MG63 (cell line): ENCODE measurements around the gene NT5C2. TPM values are rescaled to one million over a fixed set of nuclear protein-coding genes. Genes with fewer than 3 reads are reported as not detected.
A peak's percentile ranks its signal among the peaks of the same experiment; 100 is the strongest.

ENCODE experiments used
- DNase-seq: peaks from one replicate; pipeline ENCODE4 v3.0.0-alpha.2; 2020
- H3K27me3 ChIP-seq: fragments of 250-450 bp; sonication (Bioruptor Pico); 2 replicates; pipeline ENCODE4 v1.5.1; 2020; ENCODE audit warnings: mild to moderate bottlenecking, moderate library complexity
- H3K36me3 ChIP-seq: fragments of 250-450 bp; sonication (Bioruptor Pico); 2 replicates; pipeline ENCODE4 v1.5.1; 2020; ENCODE audit warnings: mild to moderate bottlenecking, moderate library complexity
- H3K4me3 ChIP-seq: fragments of 250-450 bp; sonication (Bioruptor Pico); 2 replicates; pipeline ENCODE4 v1.5.1; 2020; ENCODE audit warnings: mild to moderate bottlenecking, moderate library complexity
- H3K9me3 ChIP-seq: fragments of 250-450 bp; sonication (Bioruptor Pico); 2 replicates; pipeline ENCODE4 v1.5.1; 2020; ENCODE audit warnings: mild to moderate bottlenecking, moderate library complexity
- total RNA-seq: library from RNA; depleted of rRNA; stranded (reverse); fragments of >200 nt; shearing (Covaris generic); gene quantifications from 2 replicates; pipeline ENCODE4 v1.2.3, GENCODE V29; 2014; ENCODE audit warnings: low replicate concordance; rRNA removed

NT5C2 gene
- total RNA-seq, 1 experiment from 2014 or later: 9.9 TPM

DNA sequence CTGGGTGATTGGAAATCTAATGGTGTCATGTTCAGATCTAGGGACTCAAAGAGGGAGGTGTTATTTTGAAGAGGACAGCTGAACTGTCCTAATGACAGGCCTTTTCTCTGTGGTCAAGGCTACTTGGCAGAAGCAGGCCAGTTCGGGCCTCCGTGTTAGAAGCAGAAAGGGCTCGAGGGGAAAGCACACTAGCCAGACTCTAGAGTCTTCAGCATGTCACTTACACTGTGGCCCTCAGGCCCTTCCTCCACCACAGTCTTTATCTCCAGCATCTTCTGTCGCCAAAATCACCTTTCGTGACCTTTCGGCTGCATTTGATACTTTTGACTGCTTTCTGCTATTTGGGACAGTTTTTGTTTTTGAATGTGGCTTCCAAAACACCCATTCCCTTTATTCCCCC, 151.7 kb downstream of the NT5C2 start:
- Histone ChIP-seq H3K4me3 (no peak overlapping the region), H3K36me3 (no peaks in the 10 kb centered on the region), H3K27me3 (no peaks in the 10 kb centered on the region), H3K9me3 (no peaks in the 10 kb centered on the region)
- DNase-seq: no peak

DNA sequence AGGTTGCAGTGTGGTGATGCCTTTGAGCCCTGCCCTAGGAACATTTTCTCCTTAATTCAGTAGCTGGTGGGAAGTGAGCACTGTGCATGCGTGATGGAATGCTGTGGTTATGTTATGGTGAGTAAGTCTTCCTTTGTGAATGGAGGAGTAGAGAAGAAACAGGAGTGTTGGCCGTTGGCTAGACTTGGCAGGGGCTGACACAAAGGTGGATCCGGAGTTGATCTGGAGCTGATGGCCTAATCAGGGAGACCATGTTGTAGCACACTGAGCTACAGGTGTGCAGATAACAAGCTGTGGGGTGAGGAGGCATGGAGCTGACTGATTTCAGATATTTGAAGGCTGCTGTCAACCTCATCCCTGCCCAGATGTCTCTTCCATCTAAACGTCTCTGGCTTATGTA, 152.7 kb downstream of the NT5C2 start:
- Histone ChIP-seq H3K4me3 (no peak overlapping the region), H3K9me3 (no peaks in the 10 kb centered on the region), H3K36me3 (no peaks in the 10 kb centered on the region), H3K27me3 (no peaks in the 10 kb centered on the region)
- DNase-seq: peak; percentile 38

DNA sequence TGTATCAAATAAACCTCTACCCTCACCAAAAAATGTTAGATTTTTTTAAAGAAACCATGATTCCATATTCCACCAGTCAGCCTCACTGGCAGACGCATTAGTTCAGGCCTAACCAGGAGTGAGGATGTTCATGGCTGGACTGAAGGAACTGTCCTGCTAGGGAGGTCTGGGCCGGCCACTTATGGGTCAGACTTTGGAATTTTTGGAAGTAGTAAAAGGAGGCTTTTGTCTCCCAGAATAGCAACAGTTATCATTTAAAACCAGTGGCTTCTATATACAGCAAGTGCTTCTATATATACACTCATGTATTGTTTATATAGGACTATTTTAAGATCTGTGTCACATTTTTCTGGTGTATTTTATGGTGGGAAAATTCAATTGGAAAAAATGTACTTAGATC, 154.5 kb downstream of the NT5C2 start:
- H3K9me3 ChIP-seq: no peaks in the 10 kb centered on the region
- DNase-seq: no peak
- H3K4me3 ChIP-seq: no peak overlapping the region
- H3K36me3 ChIP-seq: no peaks in the 10 kb centered on the region
- no peaks in the 10 kb centered on the region for H3K27me3 ChIP-seq

Other genes with a start within 250 kb of the NT5C2 start
- 0.03 TPM in 1 of 2 replicates, not detected in the other for gene RPEL1, start 52.6 kb upstream of the NT5C2 start, total RNA-seq
- gene INA, start 83.9 kb upstream of the NT5C2 start, total RNA-seq: not detected in 2 replicates
- 19.5 and 31.0 TPM in 2 replicates for gene PCGF6, start 157.9 kb upstream of the NT5C2 start, total RNA-seq
- gene TAF5, start 174.7 kb upstream of the NT5C2 start, total RNA-seq: 6.8 and 9.0 TPM in 2 replicates
- 342 and 2,124 TPM in 2 replicates for gene ATP5MK, start 203.2 kb upstream of the NT5C2 start, total RNA-seq
- 36.6 and 42.5 TPM in 2 replicates for gene PDCD11, start 203.4 kb upstream of the NT5C2 start, total RNA-seq